SK-N-SH treated with all-trans-retinoic acid at 6 μM for 48 hours (cell line): Measurements from ENCODE around the gene PCP4.

Source experiments
- ATAC-seq: fragments of 200-7000 bp; cut with Tn5 transposase; 3 replicates; pipeline ENCODE4 v1.9.1; 2020; ENCODE audit warnings: mild to moderate bottlenecking, moderate library complexity
- CREB5 ChIP-seq: fragments of 250-450 bp; sonication (Bioruptor Pico); IDR thresholded peaks from 2 replicates; pipeline ENCODE4 v1.5.1; 2020; ENCODE audit warnings: low read depth, mild to moderate bottlenecking, moderate library complexity
- CSDC2 ChIP-seq: fragments of 250-450 bp; sonication (Bioruptor Pico); IDR thresholded peaks from 2 replicates; pipeline ENCODE4 v1.5.0; 2020; ENCODE audit warnings: mild to moderate bottlenecking, moderate library complexity
- CSRNP3 ChIP-seq: fragments of 250-450 bp; sonication (Bioruptor Pico); IDR thresholded peaks from 2 replicates; pipeline ENCODE4 v1.5.1; 2021; ENCODE audit warnings: mild to moderate bottlenecking, moderate library complexity
- ESRRG ChIP-seq: fragments of 250-450 bp; sonication (Bioruptor Pico); IDR thresholded peaks from 2 replicates; pipeline ENCODE4 v1.6.1; 2021; ENCODE audit warnings: mild to moderate bottlenecking
- GLIS3 ChIP-seq: fragments of 250-450 bp; sonication (Bioruptor Pico); IDR thresholded peaks from 2 replicates; pipeline ENCODE4 v1.5.0; 2020; ENCODE audit warnings: mild to moderate bottlenecking, moderate library complexity
- ISL1 ChIP-seq: fragments of 250-450 bp; sonication (Bioruptor Pico); IDR thresholded peaks from 2 replicates; pipeline ENCODE4 v2.1.2; 2022; ENCODE audit warnings: mild to moderate bottlenecking, moderate library complexity
- OSR1 ChIP-seq: fragments of 250-450 bp; sonication (Bioruptor Pico); IDR thresholded peaks from 2 replicates; pipeline ENCODE4 v1.8.0; 2022; ENCODE audit warnings: moderate library complexity, mild to moderate bottlenecking, inconsistent platforms
- PATZ1 ChIP-seq: fragments of 250-450 bp; sonication (Bioruptor Pico); IDR thresholded peaks from 2 replicates; pipeline ENCODE4 v1.8.0; 2020; ENCODE audit warnings: mild to moderate bottlenecking, moderate library complexity, borderline replicate concordance
- POU6F1 ChIP-seq: fragments of 250-450 bp; sonication (Bioruptor Pico); IDR thresholded peaks from 2 replicates; pipeline ENCODE4 v1.8.0; 2021; ENCODE audit warnings: low read depth, mild to moderate bottlenecking, moderate library complexity, borderline replicate concordance
- PPARA ChIP-seq: fragments of 250-450 bp; sonication (Bioruptor Pico); IDR thresholded peaks from 2 replicates; pipeline ENCODE4 v1.5.0; 2020; ENCODE audit warnings: mild to moderate bottlenecking, borderline replicate concordance
- RARB ChIP-seq: fragments of 250-450 bp; sonication (Bioruptor Pico); IDR thresholded peaks from 2 replicates; pipeline ENCODE4 v1.8.0; 2021; ENCODE audit warnings: mild to moderate bottlenecking, moderate library complexity
- SNAI2 ChIP-seq: fragments of 250-450 bp; sonication (Bioruptor Pico); IDR thresholded peaks from 2 replicates; pipeline ENCODE4 v1.5.0; 2020; ENCODE audit warnings: mild to moderate bottlenecking, moderate library complexity
- TCF4 ChIP-seq: fragments of 250-450 bp; sonication (Bioruptor Pico); IDR thresholded peaks from 2 replicates; pipeline ENCODE4 v1.8.0; 2021; ENCODE audit warnings: mild to moderate bottlenecking, moderate library complexity, borderline replicate concordance
- TOX ChIP-seq: fragments of 250-450 bp; sonication (Bioruptor Pico); IDR thresholded peaks from 2 replicates; pipeline ENCODE4 v1.8.0; 2021; ENCODE audit warnings: mild to moderate bottlenecking, moderate library complexity, borderline replicate concordance
- ZFP30 ChIP-seq: fragments of 450-650 bp; formaldehyde crosslinking; IDR thresholded peaks from 2 replicates; pipeline ENCODE4 v1.5.0; 2022; ENCODE audit warnings: mild to moderate bottlenecking, moderate library complexity
- ZNF565 ChIP-seq: fragments of 450-650 bp; formaldehyde crosslinking; conservative IDR thresholded peaks from 2 replicates; pipeline ENCODE4 v1.5.0; 2020; ENCODE audit warnings: low read depth, mild to moderate bottlenecking, moderate library complexity
- ZNF70 ChIP-seq: fragments of 450-650 bp; formaldehyde crosslinking; IDR thresholded peaks from 2 replicates; pipeline ENCODE4 v1.5.0; 2020; ENCODE audit warnings: mild to moderate bottlenecking, moderate library complexity
- ZNF8 ChIP-seq: fragments of 450-650 bp; formaldehyde crosslinking; IDR thresholded peaks from 2 replicates; pipeline ENCODE4 v1.5.0; 2020; ENCODE audit warnings: mild to moderate bottlenecking, moderate library complexity

The PCP4 gene

GRCh38 chr21:39900491-39900890, 33.3 kb downstream of the PCP4 start:
- ATAC-seq = no peak
- TF ChIP-seq ZFP30 (CRISPR knock-in tag) (no peak), ZNF70 (CRISPR knock-in tag) (no peak), ZNF565 (CRISPR knock-in tag) (no peak), PATZ1 (CRISPR knock-in tag) (no peak), CSRNP3 (no peak), ISL1 (CRISPR knock-in tag) (no peak), PPARA (CRISPR knock-in tag) (no peak), RARB (CRISPR knock-in tag) (no peak), ZNF8 (no peak), OSR1 (CRISPR knock-in tag) (no peak)
- TF ChIP-seq, all 23 proteins: peak for 0

GRCh38 chr21:39900911-39901310, 33.7 kb downstream of the PCP4 start:
- TF ChIP-seq ZNF8 (no peak), CSDC2 (no peak), ZNF70 (CRISPR knock-in tag) (no peak), ESRRG (CRISPR knock-in tag) (no peak), POU6F1 (CRISPR knock-in tag) (no peak), TOX (CRISPR knock-in tag) (no peak), PATZ1 (CRISPR knock-in tag) (no peak), GLIS3 (no peak), ZNF565 (CRISPR knock-in tag) (no peak)
- TF ChIP-seq, all 23 proteins: peak for 0
- no peak for ATAC-seq

GRCh38 chr21:39902986-39903385, 35.7 kb downstream of the PCP4 start:
- ATAC-seq = no peak
- TF ChIP-seq RARB (CRISPR knock-in tag) = no peak

GRCh38 chr21:39904457-39904856, 37.2 kb downstream of the PCP4 start:
- ATAC-seq = no peak
- no peak for TF ChIP-seq ZNF8
- TF ChIP-seq TCF4 (CRISPR knock-in tag) = no peak
- no peak for TF ChIP-seq SNAI2
- no peak for TF ChIP-seq ZFP30 (CRISPR knock-in tag)
- no peak for TF ChIP-seq PATZ1 (CRISPR knock-in tag)
- TF ChIP-seq ZNF70 (CRISPR knock-in tag) = no peak
- no peak for TF ChIP-seq ESRRG (CRISPR knock-in tag)
- TF ChIP-seq CREB5 (CRISPR knock-in tag) = no peak
- no peak for TF ChIP-seq GLIS3
- TF ChIP-seq TOX (CRISPR knock-in tag) = no peak
- no peak for TF ChIP-seq ZNF565 (CRISPR knock-in tag)
- no peak for TF ChIP-seq OSR1 (CRISPR knock-in tag)
